Measurements from ENCODE around the gene CDC34.
A peak's percentile ranks its signal among the peaks of the same experiment; 100 is the strongest.

The CDC34 gene

DNA sequence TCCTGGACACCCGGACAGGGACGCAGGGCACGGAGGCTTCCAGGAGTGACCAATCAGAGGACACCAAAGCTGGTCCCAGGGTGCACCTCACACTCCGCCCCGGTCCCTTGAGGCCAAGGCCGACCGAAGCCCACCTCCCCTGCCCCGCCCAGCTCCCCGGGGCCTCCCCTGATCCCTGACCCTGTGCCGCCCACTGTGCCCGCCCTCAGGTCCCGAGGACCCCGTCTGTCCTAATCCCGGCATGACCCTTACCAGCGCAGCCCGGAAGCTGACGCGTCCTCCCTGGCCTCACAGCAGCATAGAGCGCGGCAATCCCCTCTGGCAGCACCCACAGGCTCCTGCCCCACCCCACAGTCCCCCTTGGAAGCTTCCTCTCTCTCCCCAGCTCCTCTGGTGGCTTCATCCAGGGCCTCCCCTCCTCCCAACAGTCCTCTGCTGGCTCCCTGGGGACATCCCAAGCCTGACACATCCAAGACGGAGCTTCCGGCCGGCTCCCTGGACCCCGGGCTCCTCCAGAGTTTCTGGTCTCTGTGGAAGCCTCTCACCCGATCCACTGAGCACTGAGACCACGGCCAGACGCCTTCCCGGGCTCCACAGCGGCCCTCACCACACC, 7.4 kb upstream of the CDC34 start:
- no peak for DNase-seq

DNA sequence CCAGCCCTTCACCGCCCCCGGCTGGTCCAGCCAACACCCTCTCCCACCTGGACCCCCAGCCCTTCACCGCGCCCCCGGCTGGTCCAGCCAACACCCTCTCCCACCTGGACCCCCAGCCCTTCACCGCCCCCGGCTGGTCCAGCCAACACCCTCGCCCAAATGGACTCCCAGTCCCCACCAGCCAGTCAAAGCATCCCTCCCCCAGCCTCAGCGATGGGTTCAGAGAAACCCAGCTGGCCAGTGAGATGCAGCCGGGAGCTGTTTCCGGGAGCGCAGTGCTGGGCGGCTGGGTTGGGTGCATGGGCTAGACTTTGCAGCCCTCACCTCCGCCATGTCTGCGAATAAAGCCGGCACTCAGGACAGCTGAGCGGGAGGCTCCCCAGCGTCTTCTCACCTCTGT, 6.5 kb upstream of the CDC34 start:
- DNase-seq: no peak

DNA sequence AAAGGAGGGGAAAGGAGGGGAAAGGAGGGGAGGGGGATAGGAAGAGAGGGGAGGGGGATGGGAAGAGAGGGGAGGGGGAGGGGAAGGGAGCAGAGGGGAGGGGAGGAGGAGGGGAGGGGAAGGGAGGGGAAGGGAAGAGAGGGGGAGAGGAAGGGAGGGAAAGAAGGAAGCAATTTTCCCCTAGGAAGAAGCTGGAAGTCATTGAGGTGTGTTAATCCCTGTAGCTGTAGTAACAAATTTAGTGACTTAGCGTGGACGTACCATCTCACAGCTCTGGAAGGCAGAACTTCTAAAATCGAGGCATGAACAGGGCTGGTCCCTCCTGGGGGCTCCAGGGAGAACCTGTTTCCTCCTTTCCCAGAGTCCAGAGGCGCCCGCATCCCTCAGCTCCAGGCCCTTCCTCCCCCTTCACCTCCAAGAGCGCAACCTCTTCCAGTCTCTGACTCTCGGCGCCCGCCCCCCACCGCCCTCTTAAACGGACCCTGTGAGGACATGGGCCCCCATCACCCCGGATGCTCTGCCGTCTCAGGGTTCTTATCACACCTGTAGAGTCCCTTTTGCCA, 5.6 kb upstream of the CDC34 start:
- DNase-seq: no peak

DNA sequence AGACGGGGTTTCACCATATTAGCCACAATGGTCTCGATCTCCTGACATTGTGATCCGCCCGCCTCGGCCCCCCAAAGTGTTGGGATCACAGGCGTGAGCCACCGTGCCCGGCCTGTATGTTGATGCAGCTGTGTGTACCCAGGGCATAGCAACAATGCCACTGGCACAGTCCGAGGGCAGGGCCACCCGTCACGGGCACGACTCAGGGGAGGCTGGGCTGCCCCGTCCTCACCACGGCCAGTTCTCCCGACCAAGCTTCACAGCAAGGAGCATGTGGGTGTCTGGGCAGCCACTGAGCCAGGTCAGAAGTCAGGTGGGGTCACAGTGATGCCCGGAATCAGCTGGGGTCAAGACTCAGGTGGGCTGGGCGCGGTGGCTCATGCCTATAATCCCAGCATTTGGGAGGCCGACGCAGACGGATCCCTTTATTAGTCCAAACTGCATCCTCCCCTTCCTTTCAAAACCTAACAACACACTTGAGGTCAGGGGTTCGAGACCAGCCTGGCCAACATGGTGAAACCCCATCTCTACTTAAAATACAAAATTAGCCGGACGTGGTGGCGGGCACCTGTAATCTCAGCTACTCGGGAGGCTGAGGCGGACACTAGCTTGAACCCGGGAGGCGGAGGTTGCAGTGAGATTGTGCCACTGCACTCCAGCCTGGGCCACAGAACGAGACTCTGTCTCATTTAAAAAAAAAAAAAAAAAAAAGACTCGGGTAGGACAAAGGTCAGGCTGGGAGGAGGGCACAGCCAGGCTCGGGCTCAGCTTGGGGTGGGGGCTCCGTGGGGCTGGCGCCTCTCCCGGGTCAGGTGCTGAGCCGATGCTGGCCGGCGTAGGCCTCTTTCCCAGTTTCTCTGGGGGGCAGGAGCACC, 1.2 kb upstream of the CDC34 start:
- peak; percentile 16 for DNase-seq

DNA sequence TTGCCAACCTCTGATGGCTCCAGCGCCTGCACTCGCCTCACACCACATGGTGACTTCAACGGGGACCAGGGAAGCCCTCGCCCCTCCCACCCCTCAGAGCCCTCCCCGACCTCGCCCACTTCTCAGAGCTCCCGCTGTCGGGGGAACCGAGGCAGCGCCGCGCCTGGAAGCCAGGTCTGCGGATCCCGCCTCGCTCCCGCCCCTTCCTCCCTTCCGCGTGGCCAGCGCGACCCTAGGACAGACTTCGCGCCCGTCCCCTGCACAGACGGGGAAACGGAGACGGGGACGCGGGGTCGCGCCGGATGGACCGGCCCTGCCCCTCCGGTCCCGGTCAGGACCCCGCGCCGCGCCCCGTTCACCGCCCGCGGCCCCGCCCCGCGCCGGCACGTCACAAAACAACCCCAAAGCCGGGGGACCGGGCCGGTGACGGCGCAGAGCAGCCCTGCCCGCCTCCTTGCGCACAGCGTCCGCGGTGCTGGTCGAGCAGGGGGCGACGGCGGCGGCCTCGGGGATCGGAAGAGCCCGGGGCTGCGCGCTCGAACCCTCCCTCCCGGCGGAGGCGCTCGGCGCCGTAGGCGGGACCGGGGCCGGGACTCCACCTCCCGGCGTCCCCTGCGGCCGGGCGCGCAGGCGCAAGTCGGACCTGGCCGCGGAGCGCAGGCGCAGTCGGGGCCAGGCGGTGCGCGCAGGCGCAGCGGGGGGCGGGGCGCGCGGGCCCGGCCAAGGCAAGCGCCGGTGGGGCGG, 379 bp upstream of the CDC34 start:
- peak; percentile 83 for DNase-seq

DNA sequence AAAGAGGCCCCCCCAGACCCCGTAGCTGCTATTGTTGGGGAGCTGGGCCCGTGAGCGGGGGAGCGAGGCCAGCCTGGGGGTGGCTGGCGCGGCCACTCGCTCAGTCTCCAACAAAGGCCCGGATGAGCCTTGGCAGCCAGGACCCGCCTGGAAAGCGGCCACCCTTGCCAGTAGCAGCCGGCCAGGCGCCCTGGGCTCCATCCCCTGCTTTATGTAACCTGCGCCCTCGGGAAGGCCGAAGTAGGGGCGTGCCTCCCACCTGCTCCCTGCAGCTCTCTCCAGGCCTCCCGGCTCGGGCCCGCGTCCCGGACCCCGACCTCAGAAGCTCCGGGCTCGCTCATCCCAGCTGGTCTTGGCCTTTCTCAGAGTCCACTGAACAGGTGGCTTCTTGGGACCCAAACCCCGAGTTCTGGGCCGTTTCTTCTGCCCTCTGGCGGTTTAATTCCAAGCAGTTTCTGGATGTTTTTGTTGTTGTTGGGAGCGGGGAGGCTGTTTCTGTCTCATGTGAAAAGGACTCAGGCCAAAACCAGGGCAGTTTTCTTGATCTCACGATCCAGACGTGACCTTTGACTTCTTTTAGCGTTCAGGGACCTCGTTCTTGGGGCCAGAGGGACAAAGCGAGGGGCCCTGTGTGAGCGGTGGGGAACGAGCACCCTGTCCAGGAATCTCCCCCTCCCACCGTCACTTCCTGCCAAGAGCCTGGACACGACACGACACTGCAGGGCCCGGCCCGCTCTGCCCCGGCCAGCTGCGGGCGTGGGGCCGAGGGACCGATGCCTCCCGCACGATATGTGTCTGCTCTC, 1.2 kb downstream of the CDC34 start:
- no peak for DNase-seq

DNA sequence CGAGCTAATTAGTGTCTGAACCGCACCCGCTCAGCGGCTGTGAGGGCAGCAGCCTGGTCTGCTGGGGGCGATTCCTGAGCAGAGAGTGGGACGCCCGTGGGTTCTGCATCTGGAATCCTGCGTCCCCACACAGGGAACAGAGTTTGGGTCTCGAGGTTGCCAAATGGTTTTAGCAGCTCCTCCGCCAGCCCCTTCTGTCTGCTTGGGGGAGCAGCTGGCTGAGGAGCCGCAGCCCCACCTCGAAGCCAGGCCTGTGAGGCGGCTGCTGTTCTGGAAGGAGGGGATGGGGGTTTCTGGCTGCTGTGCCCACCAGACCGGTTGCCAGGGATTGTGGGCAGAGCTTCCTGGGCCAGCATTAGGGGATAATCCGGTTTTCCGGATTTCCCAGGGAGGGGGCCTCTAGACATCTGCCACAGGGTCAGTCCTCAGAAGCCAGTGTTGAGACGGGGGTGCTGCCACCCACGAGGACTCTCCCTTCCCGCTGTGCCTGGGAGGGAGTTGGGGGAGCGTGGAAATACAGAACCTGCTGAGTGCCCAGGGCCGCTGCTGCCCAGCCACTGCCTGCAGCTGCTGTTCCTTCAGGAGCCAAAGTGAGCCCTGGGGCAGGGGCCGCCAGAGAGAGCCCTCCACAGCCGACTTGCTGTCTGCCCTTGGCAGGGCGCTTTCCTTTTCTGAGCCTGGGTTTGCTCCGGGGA, 2.0 kb downstream of the CDC34 start:
- no peak for DNase-seq

DNA sequence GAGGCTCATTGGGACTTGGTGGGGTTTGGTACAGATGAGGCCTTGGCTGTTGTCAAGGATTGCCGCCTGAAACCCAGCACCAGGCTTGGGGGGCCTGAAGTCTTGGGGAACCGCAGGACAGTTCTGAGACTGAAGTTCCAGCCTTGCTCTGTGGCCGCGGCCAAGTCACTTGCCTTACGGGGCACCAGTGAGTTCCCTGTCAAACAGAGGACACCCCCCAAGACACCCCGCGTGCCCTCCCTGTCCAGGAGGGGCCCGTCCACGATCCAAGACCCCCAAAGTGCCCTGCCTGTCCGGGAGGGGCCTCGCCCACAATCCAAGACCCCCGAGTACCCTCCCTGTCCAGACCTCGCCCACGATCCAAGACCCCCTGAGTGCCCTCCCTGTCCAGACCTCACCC, 2.5 kb downstream of the CDC34 start:
- DNase-seq: no peak

DNA sequence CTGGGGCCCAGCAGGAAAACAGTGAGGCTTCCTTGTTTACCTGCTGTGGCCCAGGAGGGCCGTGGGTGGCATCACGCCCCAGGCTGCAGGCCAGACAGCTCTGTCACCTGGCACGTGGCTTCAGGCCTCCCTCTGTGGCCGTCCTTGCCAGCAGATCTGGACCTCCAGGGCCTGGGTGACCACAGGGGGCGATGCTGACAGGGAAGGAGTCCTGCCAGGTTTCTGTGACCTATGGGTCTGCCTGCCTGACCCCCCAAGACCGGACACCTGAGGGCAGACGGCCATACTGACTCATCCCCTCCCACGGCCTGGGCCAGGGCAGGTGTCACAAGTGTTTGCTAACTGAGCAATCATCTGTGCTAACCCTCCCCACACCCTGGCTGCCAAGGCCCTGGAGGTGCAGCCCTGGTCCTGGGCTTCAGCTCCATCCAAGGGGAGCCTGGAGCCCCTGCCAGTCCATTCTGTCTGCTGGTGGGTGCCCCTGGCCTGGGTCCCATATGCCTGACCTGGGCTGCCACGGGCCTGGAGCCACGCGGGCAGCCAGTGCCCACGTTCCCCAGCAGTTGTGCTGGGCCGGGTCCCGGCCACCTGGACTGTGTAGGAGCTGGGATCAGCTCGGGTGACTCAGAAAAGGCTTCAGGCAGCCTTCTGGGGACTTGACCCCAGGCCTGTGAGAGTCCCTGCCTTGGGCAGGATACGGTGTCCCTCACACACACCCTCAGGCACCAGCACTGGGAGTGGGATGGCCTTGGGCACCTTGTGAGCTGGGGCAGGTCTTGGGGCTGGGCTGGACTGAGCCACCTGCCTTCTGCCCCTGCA, 3.7 kb downstream of the CDC34 start:
- DNase-seq: no peak

DNA sequence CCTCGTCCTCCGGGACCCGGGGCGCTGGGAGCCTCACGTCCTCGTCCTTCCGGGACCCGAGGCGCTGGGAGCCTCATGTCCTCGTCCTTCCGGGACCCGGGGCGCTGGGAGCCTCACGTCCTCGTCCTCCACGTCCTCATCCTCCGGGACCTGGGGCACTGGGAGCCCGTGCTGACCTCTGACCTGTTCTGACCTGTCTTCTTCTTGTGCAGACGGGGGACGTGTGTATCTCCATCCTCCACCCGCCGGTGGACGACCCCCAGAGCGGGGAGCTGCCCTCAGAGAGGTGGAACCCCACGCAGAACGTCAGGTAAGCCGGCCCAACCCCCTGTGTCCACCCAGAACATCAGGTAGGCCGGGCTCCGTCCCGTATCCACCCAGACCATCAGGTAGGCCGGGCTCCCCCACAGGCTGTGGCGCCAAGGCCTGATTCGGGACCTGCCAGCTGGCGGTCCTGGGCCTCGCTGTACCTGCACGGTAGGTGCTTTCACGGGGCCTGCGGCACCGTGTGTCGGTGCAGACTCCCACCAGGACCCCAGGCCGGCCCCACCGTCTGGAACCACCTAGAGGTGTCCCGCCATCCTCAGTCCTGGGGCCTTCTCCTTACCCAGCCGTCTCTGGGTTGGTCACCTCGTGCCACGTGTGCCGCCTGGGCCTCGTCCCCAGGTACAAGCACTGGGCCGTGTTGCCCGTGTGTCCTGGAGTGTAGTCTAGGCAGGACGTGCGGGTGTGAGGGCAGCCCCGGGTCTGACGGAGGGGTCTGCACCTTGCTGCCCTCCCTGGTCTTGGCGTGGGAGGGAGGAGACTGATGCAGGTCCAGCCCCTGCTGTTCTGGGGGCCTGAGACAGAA, 4.7 kb downstream of the CDC34 start:
- no peak for DNase-seq

DNA sequence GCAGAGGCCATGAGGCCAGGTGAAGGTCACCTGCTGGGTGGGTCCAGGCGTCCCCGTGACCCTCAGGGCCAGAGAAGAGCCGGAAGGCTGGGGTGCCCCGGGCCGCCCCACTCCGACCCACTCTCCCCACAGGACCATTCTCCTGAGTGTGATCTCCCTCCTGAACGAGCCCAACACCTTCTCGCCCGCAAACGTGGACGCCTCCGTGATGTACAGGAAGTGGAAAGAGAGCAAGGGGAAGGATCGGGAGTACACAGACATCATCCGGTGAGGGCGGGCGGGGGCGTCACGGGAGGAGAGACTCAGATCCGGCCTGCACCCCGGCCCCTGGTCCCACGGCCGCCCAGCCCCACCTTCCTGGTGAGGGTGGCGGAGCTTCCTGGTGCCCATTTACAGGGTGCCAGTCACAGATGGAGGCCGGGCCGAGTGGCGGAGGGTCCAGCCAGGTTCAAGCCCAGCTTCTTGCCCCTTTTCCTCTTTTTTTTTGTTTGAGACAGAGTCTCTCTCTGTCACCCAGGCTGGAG, 5.4 kb downstream of the CDC34 start:
- no peak for DNase-seq

DNA sequence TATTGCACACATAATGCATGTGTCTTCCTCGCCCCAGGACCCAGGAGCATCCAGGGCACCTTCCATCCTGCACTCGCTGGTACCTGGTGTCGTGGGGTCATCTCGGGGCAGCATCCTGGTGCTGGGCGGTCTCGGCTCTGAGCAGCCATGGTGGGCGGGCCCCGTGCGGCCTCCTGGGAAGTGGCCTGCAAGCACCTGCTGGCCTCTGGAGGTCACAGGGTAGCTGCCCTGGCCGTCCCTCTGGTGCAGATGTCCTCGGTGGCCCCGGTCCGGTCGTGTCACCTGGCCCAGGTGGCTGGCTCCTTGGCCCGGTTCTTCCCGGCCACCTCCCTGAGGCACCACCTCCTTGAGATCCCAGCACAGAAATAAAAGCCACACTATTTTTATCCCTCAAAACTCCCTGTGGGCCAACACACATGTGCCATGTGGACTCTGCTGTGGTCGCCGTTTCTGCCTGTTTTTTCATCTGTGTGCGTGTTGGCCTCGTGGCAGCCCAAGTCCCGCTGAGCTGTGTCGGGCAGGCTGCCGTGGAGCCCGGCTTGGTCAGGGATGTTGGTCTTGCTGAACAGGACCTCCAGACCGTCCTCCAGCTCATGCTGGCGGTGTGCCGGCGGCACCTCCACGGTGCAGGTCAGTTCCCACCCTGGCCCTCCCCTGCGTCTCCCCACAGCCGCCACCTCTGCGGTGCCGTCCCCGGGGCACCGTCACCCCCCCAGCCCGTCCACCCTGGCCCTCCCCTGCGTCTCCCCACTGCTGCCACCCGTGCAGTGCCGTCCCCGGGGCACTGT, 7.3 kb downstream of the CDC34 start:
- DNase-seq: no peak

DNA sequence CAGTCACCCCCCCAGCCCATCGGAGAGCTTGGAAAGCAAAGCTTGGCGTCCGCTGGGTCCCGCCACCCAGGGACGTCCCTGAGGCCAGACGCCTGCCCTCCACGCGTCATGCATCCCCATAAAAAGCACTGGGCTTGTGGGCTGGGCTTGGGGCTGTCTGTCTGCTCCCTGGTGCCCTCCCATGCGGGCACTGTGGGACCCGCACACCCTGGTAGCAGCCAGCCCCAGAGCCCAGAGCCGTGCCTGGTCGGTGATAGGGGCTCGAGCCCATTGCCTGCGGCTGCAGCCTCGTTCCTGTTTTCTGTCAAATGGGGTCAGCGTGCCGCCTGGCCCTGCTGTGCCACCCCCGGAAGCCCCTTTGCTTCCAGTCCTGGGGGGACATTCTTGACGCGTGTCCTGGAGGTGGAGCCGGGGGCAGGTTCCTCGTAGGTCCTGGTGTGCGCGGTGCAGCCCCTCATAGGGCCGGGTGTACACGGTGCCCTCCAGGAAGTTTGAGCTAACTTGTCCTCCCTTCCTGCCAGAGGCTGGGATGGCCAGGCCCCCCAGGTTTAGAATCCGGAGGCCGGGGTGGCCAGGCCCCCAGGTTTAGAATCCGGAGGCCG, 8.0 kb downstream of the CDC34 start:
- no peak for DNase-seq

DNA sequence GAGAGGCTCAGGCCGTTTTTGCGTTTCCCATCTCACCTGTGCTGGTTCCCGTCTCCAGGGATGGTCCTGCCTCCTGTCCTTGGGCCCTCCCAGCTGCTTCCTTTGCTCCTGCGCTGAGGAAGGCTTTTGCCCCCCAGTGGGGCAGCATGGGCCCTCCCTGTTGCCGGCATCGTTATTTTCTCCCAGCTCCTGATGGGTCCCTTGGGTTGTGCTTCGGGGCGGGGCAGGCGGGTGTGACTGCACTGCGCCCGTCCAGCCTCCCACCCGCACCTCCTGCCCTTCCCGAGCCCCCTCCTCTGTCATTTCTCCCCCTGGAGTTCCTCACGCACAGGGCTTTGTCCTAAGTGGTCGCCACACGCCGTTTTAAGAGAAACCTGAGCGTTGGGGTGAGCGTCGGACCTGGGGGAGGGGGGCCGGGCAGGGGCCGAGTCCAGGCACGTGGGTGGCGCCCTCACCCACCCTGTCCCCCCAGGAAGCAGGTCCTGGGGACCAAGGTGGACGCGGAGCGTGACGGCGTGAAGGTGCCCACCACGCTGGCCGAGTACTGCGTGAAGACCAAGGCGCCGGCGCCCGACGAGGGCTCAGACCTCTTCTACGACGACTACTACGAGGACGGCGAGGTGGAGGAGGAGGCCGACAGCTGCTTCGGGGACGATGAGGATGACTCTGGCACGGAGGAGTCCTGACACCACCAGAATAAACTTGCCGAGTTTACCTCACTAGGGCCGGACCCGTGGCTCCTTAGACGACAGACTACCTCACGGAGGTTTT, 9.5 kb downstream of the CDC34 start:
- no peak for DNase-seq

DNA sequence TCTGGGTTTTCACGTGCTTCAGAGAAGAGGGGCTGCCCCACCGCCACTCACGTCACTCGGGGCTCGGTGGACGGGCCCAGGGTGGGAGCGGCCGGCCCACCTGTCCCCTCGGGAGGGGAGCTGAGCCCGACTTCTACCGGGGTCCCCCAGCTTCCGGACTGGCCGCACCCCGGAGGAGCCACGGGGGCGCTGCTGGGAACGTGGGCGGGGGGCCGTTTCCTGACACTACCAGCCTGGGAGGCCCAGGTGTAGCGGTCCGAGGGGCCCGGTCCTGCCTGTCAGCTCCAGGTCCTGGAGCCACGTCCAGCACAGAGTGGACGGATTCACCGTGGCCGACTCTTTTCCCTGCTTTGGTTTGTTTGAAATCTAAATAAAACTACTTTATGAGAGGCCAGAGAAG, 10.1 kb downstream of the CDC34 start:
- DNase-seq: no peak

DNA sequence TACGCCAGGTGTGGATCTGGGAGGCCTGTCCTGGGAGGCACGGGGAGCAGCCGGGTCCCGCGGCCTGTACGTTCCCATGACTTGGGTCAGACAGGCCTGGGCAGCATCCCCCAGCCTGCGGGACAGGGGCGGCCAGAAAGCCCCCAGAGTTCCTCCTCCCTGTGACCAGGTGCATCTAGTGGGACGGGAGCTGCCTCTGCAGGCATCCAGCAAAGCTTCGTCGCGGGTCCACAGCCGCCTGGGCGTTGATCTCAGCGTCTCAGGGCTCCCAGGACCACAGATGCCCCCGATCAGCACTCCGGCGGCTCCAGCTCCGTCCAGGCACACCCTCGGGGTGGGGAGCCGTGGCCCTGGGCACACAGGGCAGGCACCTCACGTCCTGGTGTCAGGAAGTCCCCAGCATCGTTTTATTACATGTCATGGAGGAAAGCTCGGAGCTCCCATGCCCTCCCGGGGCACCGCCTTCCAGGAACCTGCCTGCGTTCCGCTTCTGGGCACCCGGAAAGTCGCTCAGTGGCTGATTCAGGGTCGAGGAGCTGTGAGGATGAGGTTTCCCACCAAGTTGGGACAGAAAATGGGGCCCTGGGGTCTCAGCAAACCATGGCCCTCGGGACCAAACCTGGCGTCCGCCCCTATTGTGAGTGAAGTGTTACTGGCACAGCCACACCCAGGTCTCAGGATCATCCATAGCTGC, 10.8 kb downstream of the CDC34 start:
- DNase-seq: no peak

DNA sequence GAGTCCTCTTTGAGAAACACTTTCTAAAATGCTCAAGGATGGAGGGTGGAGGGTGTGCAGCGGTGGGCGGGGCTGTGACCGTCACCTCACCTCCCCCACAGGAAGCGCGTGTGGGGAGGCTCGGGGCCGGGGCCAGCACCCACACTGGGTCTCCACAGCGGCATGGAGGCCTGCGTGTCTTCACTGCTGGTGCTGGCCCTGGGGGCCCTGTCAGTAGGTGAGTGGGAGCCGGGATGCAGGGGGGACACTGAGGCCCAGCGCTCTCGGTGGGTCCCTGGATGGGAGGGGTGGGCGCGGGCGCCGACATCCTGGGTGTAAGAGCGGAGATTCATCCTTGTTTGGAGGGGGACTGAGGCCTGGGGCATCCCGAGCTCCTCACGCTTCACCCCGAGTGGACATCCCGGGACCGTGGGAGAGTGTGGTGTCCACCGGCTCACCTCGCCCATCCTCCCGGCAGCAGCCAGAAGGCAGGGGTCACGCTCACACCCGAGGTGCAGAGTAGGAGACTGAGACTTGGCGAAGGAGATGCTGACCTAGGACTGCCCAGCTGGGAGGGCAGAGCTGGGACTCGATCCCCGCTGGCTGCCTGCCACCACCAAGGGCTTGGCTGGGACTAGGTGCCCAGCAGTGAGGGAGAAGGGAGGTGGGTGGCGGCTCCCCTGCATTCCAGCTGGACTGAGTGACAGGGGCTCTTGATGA, 12.5 kb downstream of the CDC34 start, which contains the start of gene GZMM:
TSS of gene GZMM (plus strand) at position 144 of the 699 bp plus-strand sequence. CDS start at position 163, 19 bp downstream.
- DNase-seq: no peak
